Activated naive CD4-positive, alpha-beta T cell treated with anti-CD3 and anti-CD28 coated beads for 36 hours (primary cell): ENCODE results near the gene APOBEC3A. TPM values are rescaled to one million over a fixed set of nuclear protein-coding genes. Genes with fewer than 3 reads are reported as not detected.
"Not testable (repeated sequence)": the region's sequence is repeated elsewhere in the genome, so short reads cannot be mapped to it uniquely, and the experiment has no call there.

Experiments
- CTCF ChIA-PET: fragments of 350-600 bp; sonication (Branson Sonifier 250); formaldehyde crosslinking; loops from one replicate; lab custom pipeline; 2021; ENCODE audit warnings: antibody characterized with exemption; lab: Charles Lee
- DNase-seq: peaks from one replicate; pipeline ENCODE4 v3.0.0-alpha.2; 2020
- H3K27ac Mint-ChIP-seq: one replicate; pipeline ENCODE4 v1.8.0; 2021; ENCODE audit warnings: mild to moderate bottlenecking, mixed read lengths
- H3K27me3 Mint-ChIP-seq: one replicate; pipeline ENCODE4 v1.8.0; 2021; ENCODE audit warnings: low read depth, mixed read lengths
- H3K36me3 Mint-ChIP-seq: one replicate; pipeline ENCODE4 v1.8.0; 2021; ENCODE audit warnings: low read depth, mixed read lengths
- H3K4me1 Mint-ChIP-seq: one replicate; pipeline ENCODE4 v1.8.0; 2021; ENCODE audit warnings: low read depth, mixed read lengths
- H3K4me3 Mint-ChIP-seq: one replicate; pipeline ENCODE4 v1.8.0; 2021; ENCODE audit warnings: mild to moderate bottlenecking, moderate library complexity, mixed read lengths
- H3K9me3 Mint-ChIP-seq: one replicate; pipeline ENCODE4 v1.8.0; 2021; ENCODE audit warnings: mixed read lengths
- intact Hi-C: fragments of 100-400 bp; cut with micrococcal nuclease; formaldehyde crosslinking; loops from one replicate; pipeline ENCODE4 v1.15.1; 2023
- total RNA-seq, 2 experiments: library from RNA; stranded (reverse); gene quantifications; one replicate each; pipeline ENCODE4 v1.2.3, GENCODE V29; 2021

Gene APOBEC3A
- total RNA-seq, 2 experiments from 2014 or later, result not detected

- intact Hi-C loops, H3K27ac Mint-ChIP-seq, H3K27me3 Mint-ChIP-seq, H3K9me3 Mint-ChIP-seq, DNase-seq, H3K4me3 Mint-ChIP-seq, H3K36me3 Mint-ChIP-seq: not testable (repeated sequence)
- CTCF ChIA-PET, result interaction anchor here (1.5 to 1.9 kb wide), 2 partner anchors 10 to 19 kb away, joined by 4 read pairs; no protein-coding TSS in a partner anchor
- peaks cover 33% of the 10 kb centered on the region for H3K4me1 Mint-ChIP-seq
Observed at GRCh38 chr22:38992871-38993371, 35.5 kb downstream of the APOBEC3A start.

- Mint-ChIP-seq H3K27ac (no peak overlapping the region), H3K9me3 (no peaks in the 10 kb centered on the region), H3K36me3 (no peaks in the 10 kb centered on the region), H3K4me1 (peaks cover 11% of the 10 kb centered on the region), H3K4me3 (no peak overlapping the region), H3K27me3 (peaks cover 2% of the 10 kb centered on the region)
- intact Hi-C loops, result no loop called here
- no peak for DNase-seq
- CTCF ChIA-PET, result no interaction called here
Observed at GRCh38 chr22:38996105-38996504, 38.7 kb downstream of the APOBEC3A start.

- Mint-ChIP-seq H3K27me3 (peaks cover 2% of the 10 kb centered on the region), H3K4me1 (peaks cover 15% of the 10 kb centered on the region), H3K36me3 (no peaks in the 10 kb centered on the region), H3K4me3 (no peak overlapping the region), H3K27ac (no peak overlapping the region), H3K9me3 (no peaks in the 10 kb centered on the region)
- DNase-seq, result no peak
- CTCF ChIA-PET, result interaction anchor here (1.3 kb wide), 1 partner anchor 24 kb away, joined by 4 read pairs; no protein-coding TSS in a partner anchor
- intact Hi-C loops, result no loop called here
Observed at GRCh38 chr22:38997518-38997917, 40.1 kb downstream of the APOBEC3A start.

- H3K27me3 Mint-ChIP-seq, result no peaks in the 10 kb centered on the region
- no peaks in the 10 kb centered on the region for H3K9me3 Mint-ChIP-seq
- no peak overlapping the region for H3K27ac Mint-ChIP-seq
- DNase-seq, result peak; percentile 86
- intact Hi-C loops, result loop anchor here (1.0 to 5.0 kb wide), 5 partner anchors 21 to 236 kb away; partner anchors contain the start of gene APOBEC3B
- no peak overlapping the region for H3K4me3 Mint-ChIP-seq
- CTCF ChIA-PET, result interaction anchor here (0.6 to 4.1 kb wide), 31 partner anchors 10 to 397 kb away, joined by 3 to 64 read pairs (median 4); partner anchors contain the start of genes APOBEC3B, APOBEC3F, NPTXR and TAB1
- peaks cover 9% of the 10 kb centered on the region for H3K4me1 Mint-ChIP-seq
- no peaks in the 10 kb centered on the region for H3K36me3 Mint-ChIP-seq
Observed at GRCh38 chr22:39003165-39003638, 45.8 kb downstream of the APOBEC3A start.

GRCh38 chr22:39007177-39007576, 49.8 kb downstream of the APOBEC3A start:
- H3K36me3 Mint-ChIP-seq, result no peaks in the 10 kb centered on the region
- no peaks in the 10 kb centered on the region for H3K27me3 Mint-ChIP-seq
- H3K4me3 Mint-ChIP-seq, result no peak overlapping the region
- CTCF ChIA-PET, result interaction anchor here (0.8 to 4.7 kb wide), 6 partner anchors 33 to 144 kb away, joined by 3 to 22 read pairs (median 4); no protein-coding TSS in a partner anchor
- no peak for DNase-seq
- peaks cover 11% of the 10 kb centered on the region for H3K4me1 Mint-ChIP-seq
- intact Hi-C loops, result loop anchor here (1.0 kb wide), 2 partner anchors 111 to 115 kb away; no protein-coding TSS in a partner anchor
- H3K9me3 Mint-ChIP-seq, result no peaks in the 10 kb centered on the region
- H3K27ac Mint-ChIP-seq, result no peak overlapping the region

GRCh38 chr22:39008271-39008850, 51.0 kb downstream of the APOBEC3A start:
- H3K36me3 Mint-ChIP-seq, H3K9me3 Mint-ChIP-seq, H3K4me3 Mint-ChIP-seq, H3K27me3 Mint-ChIP-seq, H3K27ac Mint-ChIP-seq, intact Hi-C loops, DNase-seq, H3K4me1 Mint-ChIP-seq: not testable (repeated sequence)
- CTCF ChIA-PET, result interaction anchor here (0.7 to 4.7 kb wide), 5 partner anchors 34 to 143 kb away, joined by 3 to 22 read pairs (median 4); no protein-coding TSS in a partner anchor

- peaks cover 23% of the 10 kb centered on the region for H3K4me1 Mint-ChIP-seq
- H3K27me3 Mint-ChIP-seq, result no peaks in the 10 kb centered on the region
- no peak overlapping the region for H3K4me3 Mint-ChIP-seq
- intact Hi-C loops, result loop anchor here (5.0 kb wide), 1 partner anchor 306 kb away; the partner anchor contains the start of gene RPL3
- no peak for DNase-seq
- H3K27ac Mint-ChIP-seq, result no peak overlapping the region
- H3K9me3 Mint-ChIP-seq, result no peaks in the 10 kb centered on the region
- CTCF ChIA-PET, result no interaction called here
- no peaks in the 10 kb centered on the region for H3K36me3 Mint-ChIP-seq
Observed at GRCh38 chr22:39010946-39011345, 53.5 kb downstream of the APOBEC3A start.

Other genes with a start within 250 kb of the APOBEC3A start
- gene SUN2, start 201.6 kb upstream of the APOBEC3A start, total RNA-seq, result 100 to 1,000 TPM; 120 to 121 TPM
- 1 to 10 TPM; 5.9 to 8.0 TPM for gene DNAL4, start 163.5 kb upstream of the APOBEC3A start, total RNA-seq
- gene NPTXR, start 113.6 kb upstream of the APOBEC3A start, total RNA-seq, result 1 to 10 TPM; 1.4 to 1.5 TPM
- 10 to 100 TPM; 91.4 to 93.5 TPM for gene CBX6, start 85.4 kb upstream of the APOBEC3A start, total RNA-seq
- gene APOBEC3B, start 24.7 kb downstream of the APOBEC3A start, total RNA-seq, result 1 to 10 TPM; 5.5 to 6.0 TPM
- gene APOBEC3C, start 56.6 kb downstream of the APOBEC3A start, total RNA-seq, result 10 to 100 TPM; 71.5 to 74.1 TPM
- gene APOBEC3D, start 63.5 kb downstream of the APOBEC3A start, total RNA-seq, result 10 to 100 TPM; 18.8 to 19.5 TPM
- 10 to 100 TPM; 12.3 to 12.4 TPM for gene APOBEC3F, start 83.3 kb downstream of the APOBEC3A start, total RNA-seq
- gene APOBEC3G, start 119.7 kb downstream of the APOBEC3A start, total RNA-seq, result 10 to 100 TPM; 23.1 to 24.1 TPM
- gene APOBEC3H, start 139.6 kb downstream of the APOBEC3A start, total RNA-seq, result 10 to 100 TPM; 11.9 to 13.2 TPM
- gene CBX7, start 195.1 kb downstream of the APOBEC3A start, total RNA-seq, result 10 to 100 TPM; 20.8 to 24.1 TPM